Colonic mucosa (tissue), 4 donors: ENCODE data around the gene CDYL. TPM values are rescaled to one million over a fixed set of nuclear protein-coding genes. Genes with fewer than 3 reads are reported as not detected.

Experiments used
- DNase-seq: peaks from one replicate; pipeline ENCODE4 v3.0.0-alpha.2; 2020
- H3K27ac ChIP-seq: fragments of 200-600 bp; one replicate; pipeline ENCODE4 v1.8.0; 2021
- H3K27me3 ChIP-seq: fragments of 200-600 bp; one replicate; pipeline ENCODE4 v1.8.0; 2021
- H3K36me3 ChIP-seq: fragments of 200-600 bp; one replicate; pipeline ENCODE4 v1.8.0; 2021
- H3K4me1 ChIP-seq: fragments of 200-600 bp; one replicate; pipeline ENCODE4 v1.8.0; 2021; ENCODE audit warnings: mild to moderate bottlenecking
- H3K4me3 ChIP-seq: fragments of 200-600 bp; one replicate; pipeline ENCODE4 v1.8.0; 2021
- H3K9ac ChIP-seq, 2 donors: one replicate each; pipeline ENCODE4 v1.7.0; 2013; ENCODE audit warnings: control low read depth in 2 of 2, low read depth in 2 of 2, low read length in 2 of 2
- H3K9me3 ChIP-seq: fragments of 200-600 bp; one replicate; pipeline ENCODE4 v1.8.0; 2021
- intact Hi-C: fragments of 100-400 bp; cut with DNase I; formaldehyde crosslinking; loops from one replicate; pipeline ENCODE4 v1.14.1; 2022
- total RNA-seq, 2 donors: library from RNA; stranded (reverse); fragmentation: NEBNext Ultra II Directional in 1 of 2; extraction: Animal tissue kit (Norgen Biotek cat#: 25700) in 1 of 2; gene quantifications; one replicate each; pipeline ENCODE4 v1.2.1, GENCODE V29; 2021
- TF ChIP-seq, protein P1 (sequence below): fragments of 200-600 bp; IDR thresholded peaks from one replicate; pipeline ENCODE4 v1.8.0; 2022; ENCODE audit warnings: antibody characterized with exemption, mild to moderate bottlenecking
- donor health status: healthy.
- donor health status: DM: no; HTN: no; CAD: no.
- donor health status: DM: no; HTN: no; CAD: no.

Gene CDYL
- total RNA-seq, 2 donors from 2014 or later: 44.3 to 48.6 TPM

DNA sequence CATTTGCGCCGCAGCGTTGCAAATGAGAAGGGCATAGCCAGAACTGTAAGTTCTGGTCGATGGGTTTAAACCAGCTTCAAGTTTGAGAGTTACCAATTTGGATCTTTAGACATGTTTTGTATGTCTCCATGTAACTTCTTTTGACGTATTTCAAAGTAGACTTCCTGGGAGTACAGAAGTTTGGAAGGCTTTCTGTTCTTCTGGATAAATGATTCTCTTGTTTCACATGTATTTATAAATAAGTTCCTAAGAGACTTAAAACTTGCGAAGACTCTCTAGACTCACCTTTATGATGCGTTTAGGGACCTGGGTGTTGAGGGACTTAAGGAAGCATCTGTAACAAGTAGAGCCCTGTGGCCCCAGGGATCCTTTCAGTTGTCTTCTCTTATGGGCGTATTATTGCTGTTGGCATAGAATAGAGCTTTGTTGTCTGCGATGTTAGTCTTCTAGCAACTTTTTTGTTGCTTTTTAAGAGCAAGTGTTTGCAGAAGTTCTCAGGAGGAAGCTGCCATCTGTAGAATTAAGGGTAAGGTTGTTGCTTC lies 1.3 kb downstream of the CDYL start:
- Histone ChIP-seq H3K4me3 (peak overlapping the region; percentile 59), H3K9me3 (no peaks in the 10 kb centered on the region), H3K9ac (peak overlapping the region; percentile 39 to 70), H3K36me3 (no peaks in the 10 kb centered on the region), H3K27ac (peak overlapping the region; percentile 46), H3K27me3 (no peaks in the 10 kb centered on the region), H3K4me1 (peaks cover 5% of the 10 kb centered on the region)
- intact Hi-C loops: loop anchor here (10.0 kb wide), 1 partner anchor 463 kb away; no protein-coding TSS in a partner anchor
- no peak for DNase-seq
- TF ChIP-seq, protein P1, sequence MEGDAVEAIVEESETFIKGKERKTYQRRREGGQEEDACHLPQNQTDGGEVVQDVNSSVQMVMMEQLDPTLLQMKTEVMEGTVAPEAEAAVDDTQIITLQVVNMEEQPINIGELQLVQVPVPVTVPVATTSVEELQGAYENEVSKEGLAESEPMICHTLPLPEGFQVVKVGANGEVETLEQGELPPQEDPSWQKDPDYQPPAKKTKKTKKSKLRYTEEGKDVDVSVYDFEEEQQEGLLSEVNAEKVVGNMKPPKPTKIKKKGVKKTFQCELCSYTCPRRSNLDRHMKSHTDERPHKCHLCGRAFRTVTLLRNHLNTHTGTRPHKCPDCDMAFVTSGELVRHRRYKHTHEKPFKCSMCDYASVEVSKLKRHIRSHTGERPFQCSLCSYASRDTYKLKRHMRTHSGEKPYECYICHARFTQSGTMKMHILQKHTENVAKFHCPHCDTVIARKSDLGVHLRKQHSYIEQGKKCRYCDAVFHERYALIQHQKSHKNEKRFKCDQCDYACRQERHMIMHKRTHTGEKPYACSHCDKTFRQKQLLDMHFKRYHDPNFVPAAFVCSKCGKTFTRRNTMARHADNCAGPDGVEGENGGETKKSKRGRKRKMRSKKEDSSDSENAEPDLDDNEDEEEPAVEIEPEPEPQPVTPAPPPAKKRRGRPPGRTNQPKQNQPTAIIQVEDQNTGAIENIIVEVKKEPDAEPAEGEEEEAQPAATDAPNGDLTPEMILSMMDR: no peak

DNA sequence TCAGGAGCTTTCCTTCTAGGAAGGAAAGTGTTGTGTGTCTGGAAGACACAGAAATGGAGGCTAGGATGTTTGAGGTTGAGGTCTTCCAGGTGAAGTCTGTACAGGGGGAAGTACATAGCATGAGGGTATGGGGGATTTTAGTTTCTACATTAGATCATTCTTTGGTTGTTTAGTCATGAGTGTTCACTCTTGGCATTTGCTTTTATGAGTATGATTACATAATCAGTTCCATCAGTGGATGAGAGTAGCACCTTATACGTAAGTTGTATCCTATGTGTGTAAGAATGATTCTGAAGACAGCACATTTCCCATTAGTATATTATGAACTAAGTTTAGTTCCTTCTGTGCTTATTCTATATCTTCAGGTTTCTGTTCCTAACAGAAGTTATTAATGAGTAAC lies 1.9 kb downstream of the CDYL start:
- Histone ChIP-seq H3K9ac (no peak overlapping the region), H3K9me3 (no peaks in the 10 kb centered on the region), H3K36me3 (no peaks in the 10 kb centered on the region), H3K27ac (peak overlapping the region; percentile 46), H3K4me3 (peak overlapping the region; percentile 59), H3K27me3 (no peaks in the 10 kb centered on the region), H3K4me1 (peaks cover 5% of the 10 kb centered on the region)
- TF ChIP-seq, protein P1: no peak
- intact Hi-C loops: loop anchor here (10.0 kb wide), 1 partner anchor 463 kb away; no protein-coding TSS in a partner anchor
- no peak for DNase-seq

GRCh38 chr6:4780360-4780812 lies 4.2 kb downstream of the CDYL start:
- intact Hi-C loops: no loop called here
- TF ChIP-seq, protein P1: no peak
- Histone ChIP-seq H3K9ac (no peak overlapping the region), H3K9me3 (no peaks in the 10 kb centered on the region), H3K27me3 (no peaks in the 10 kb centered on the region), H3K4me1 (peaks cover 5% of the 10 kb centered on the region), H3K36me3 (no peaks in the 10 kb centered on the region), H3K4me3 (no peak overlapping the region), H3K27ac (no peak overlapping the region)
- DNase-seq: peak; percentile 50

DNA sequence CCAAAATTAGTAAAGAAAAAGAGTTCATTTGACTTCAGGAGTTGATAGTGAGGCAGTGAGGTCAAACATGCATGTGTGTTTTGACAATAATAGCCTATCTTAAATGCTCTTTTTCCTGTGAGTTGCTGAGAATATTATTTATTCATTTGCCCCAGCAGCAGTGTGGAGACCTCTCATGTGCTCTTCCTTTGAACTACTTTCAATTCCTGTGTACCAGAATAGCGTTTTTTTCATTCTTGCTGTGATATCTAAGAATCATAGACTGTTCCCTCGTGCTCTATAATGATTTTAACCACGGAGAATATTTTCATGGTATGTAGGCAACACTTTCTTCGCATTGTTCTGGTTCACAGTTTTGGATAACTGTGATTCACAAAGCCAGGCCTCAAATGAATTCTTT lies 5.2 kb downstream of the CDYL start:
- H3K4me1 ChIP-seq: peaks cover 5% of the 10 kb centered on the region
- H3K27me3 ChIP-seq: no peaks in the 10 kb centered on the region
- intact Hi-C loops: no loop called here
- TF ChIP-seq, protein P1: no peak
- H3K9me3 ChIP-seq: no peaks in the 10 kb centered on the region
- no peak overlapping the region for H3K9ac ChIP-seq
- H3K4me3 ChIP-seq: no peak overlapping the region
- peak overlapping the region; percentile 59 for H3K27ac ChIP-seq
- no peak for DNase-seq
- H3K36me3 ChIP-seq: no peaks in the 10 kb centered on the region

GRCh38 chr6:4781967-4782575 lies 5.9 kb downstream of the CDYL start:
- H3K4me3 ChIP-seq: no peak overlapping the region
- H3K4me1 ChIP-seq: peaks cover 5% of the 10 kb centered on the region
- peak overlapping the region in 1 of 2 donors; percentile 39 for H3K9ac ChIP-seq
- DNase-seq: no peak
- no peaks in the 10 kb centered on the region for H3K9me3 ChIP-seq
- peak overlapping the region; percentile 59 for H3K27ac ChIP-seq
- TF ChIP-seq, protein P1: no peak
- no peaks in the 10 kb centered on the region for H3K36me3 ChIP-seq
- no peaks in the 10 kb centered on the region for H3K27me3 ChIP-seq
- intact Hi-C loops: no loop called here
